HepG2 (cell line): ENCODE measurements around the gene UGGT1. TPM values are rescaled to one million over a fixed set of nuclear protein-coding genes. Genes with fewer than 3 reads are reported as not detected.

Experiments used
- BRD4 ChIP-seq: sonication (generic); formaldehyde crosslinking; IDR thresholded peaks from 2 replicates; pipeline ENCODE4 v1.4.0; 2020; ENCODE audit warnings: missing genetic modification reagents
- CHCHD3 ChIP-seq: sonication (generic); formaldehyde crosslinking; IDR thresholded peaks from 2 replicates; pipeline ENCODE4 v1.8.0; 2022; ENCODE audit warnings: mild to moderate bottlenecking, missing genetic modification reagents, moderate library complexity
- GATAD2A ChIP-seq: IDR thresholded peaks from 2 replicates; pipeline ENCODE4 v1.6.1; 2016
- IRX3 ChIP-seq: sonication (generic); formaldehyde crosslinking; IDR thresholded peaks from 2 replicates; pipeline ENCODE4 v1.8.1; 2023; ENCODE audit warnings: mild to moderate bottlenecking, low read depth, missing genetic modification reagents, borderline replicate concordance
- ISL2 ChIP-seq: sonication (generic); formaldehyde crosslinking; IDR thresholded peaks from 2 replicates; pipeline ENCODE4 v1.5.0; 2020; ENCODE audit warnings: missing genetic modification reagents
- KMT2A ChIP-seq: sonication (generic); formaldehyde crosslinking; IDR thresholded peaks from 2 replicates; pipeline ENCODE4 v1.4.0; 2020; ENCODE audit warnings: missing genetic modification reagents
- MEF2D ChIP-seq: sonication (generic); formaldehyde crosslinking; IDR thresholded peaks from 2 replicates; pipeline ENCODE4 v1.5.1; 2020; ENCODE audit warnings: mild to moderate bottlenecking, missing genetic modification reagents
- MTERF4 ChIP-seq: sonication (generic); formaldehyde crosslinking; IDR thresholded peaks from 2 replicates; pipeline ENCODE4 v1.8.0; 2023; ENCODE audit warnings: mild to moderate bottlenecking, missing genetic modification reagents
- MZF1 ChIP-seq: sonication (generic); formaldehyde crosslinking; IDR thresholded peaks from 2 replicates; pipeline ENCODE4 v1.8.1; 2023; ENCODE audit warnings: mild to moderate bottlenecking, missing genetic modification reagents, borderline replicate concordance
- NCOA1 ChIP-seq: sonication (generic); formaldehyde crosslinking; IDR thresholded peaks from 2 replicates; pipeline ENCODE4 v1.9.0; 2021; ENCODE audit warnings: missing genetic modification reagents
- PAF1 ChIP-seq: IDR thresholded peaks from 2 replicates; pipeline ENCODE4 v1.6.1; 2016; ENCODE audit warnings: missing genetic modification reagents, missing compliant biosample characterization
- PATZ1 ChIP-seq: sonication (generic); formaldehyde crosslinking; IDR thresholded peaks from 2 replicates; pipeline ENCODE4 v1.4.0; 2020; ENCODE audit warnings: missing genetic modification reagents
- PHF5A ChIP-seq: IDR thresholded peaks from one replicate; pipeline ENCODE4 v1.6.1; 2018; ENCODE audit warnings: low read depth, missing genetic modification reagents; ENCODE audit not compliant: unreplicated experiment
- RBAK ChIP-seq: sonication (generic); formaldehyde crosslinking; IDR thresholded peaks from 2 replicates; pipeline ENCODE4 v1.5.1; 2020; ENCODE audit warnings: mild to moderate bottlenecking, missing genetic modification reagents
- SSRP1 ChIP-seq: IDR thresholded peaks from 2 replicates; pipeline ENCODE4 v1.6.1; 2016; ENCODE audit warnings: control low read depth
- TSC22D2 ChIP-seq: sonication (generic); formaldehyde crosslinking; IDR thresholded peaks from 2 replicates; pipeline ENCODE4 v1.5.1; 2020; ENCODE audit warnings: missing genetic modification reagents, mild to moderate bottlenecking, borderline replicate concordance
- ZBTB8A ChIP-seq: sonication (generic); formaldehyde crosslinking; IDR thresholded peaks from 2 replicates; pipeline ENCODE4 v1.4.0; 2020; ENCODE audit warnings: mild to moderate bottlenecking, low read depth, missing genetic modification reagents, borderline replicate concordance
- ZFP91 ChIP-seq: sonication (generic); formaldehyde crosslinking; IDR thresholded peaks from 2 replicates; pipeline ENCODE4 v1.9.0; 2022; ENCODE audit warnings: missing genetic modification reagents, mild to moderate bottlenecking, borderline replicate concordance
- ZMYM3 ChIP-seq: sonication (generic); formaldehyde crosslinking; IDR thresholded peaks from 2 replicates; pipeline ENCODE4 v1.5.1; 2020; ENCODE audit warnings: mild to moderate bottlenecking, missing genetic modification reagents
- ZNF280B ChIP-seq: sonication (generic); formaldehyde crosslinking; IDR thresholded peaks from 2 replicates; pipeline ENCODE4 v1.5.0; 2020; ENCODE audit warnings: missing genetic modification reagents, mild to moderate bottlenecking, borderline replicate concordance
- ZNF543 ChIP-seq: sonication (generic); formaldehyde crosslinking; IDR thresholded peaks from 2 replicates; pipeline ENCODE4 v1.4.0; 2020; ENCODE audit warnings: mild to moderate bottlenecking, missing genetic modification reagents
- ZNF557 ChIP-seq: sonication (generic); formaldehyde crosslinking; IDR thresholded peaks from 2 replicates; pipeline ENCODE4 v1.4.0; 2020; ENCODE audit warnings: missing genetic modification reagents
- ZNF747 ChIP-seq: sonication (generic); formaldehyde crosslinking; IDR thresholded peaks from 2 replicates; pipeline ENCODE4 v1.8.1; 2023; ENCODE audit warnings: missing genetic modification reagents, mild to moderate bottlenecking, borderline replicate concordance
- polyA plus RNA-seq, 8 experiments: library from polyadenylated mRNA; depleted of rRNA in 3 of 8; stranded (reverse) in 7 of 8; unstranded in 1 of 8; fragments of >200 nt; fragmentation: Illumina TruSeq in 4 of 8; extraction: Trizol in 4 of 8; gene quantifications; 2 replicates each; pipeline versions ENCODE4 v1.2.1 to v1.2.3, GENCODE V29; 2011 to 2016; ENCODE audit warnings: low read depth in 4 of 8, missing spikeins in 1 of 8, mixed read lengths in 1 of 8; ENCODE audit not compliant: insufficient read depth in 1 of 8
- total RNA-seq, 5 experiments: library from RNA; depleted of rRNA; stranded (reverse); fragments of >200 nt; fragmentation: Illumina TruSeq; extraction: Trizol; gene quantifications; 2 replicates each; pipeline ENCODE4 v1.2.3, GENCODE V29; 2016; ENCODE audit warnings: low read depth in 1 of 5
- TF ChIP-seq, protein P1 (sequence below): IDR thresholded peaks from 2 replicates; pipeline ENCODE4 v1.6.1; 2016; ENCODE audit warnings: low read depth, borderline replicate concordance

UGGT1 gene
- total and polyA plus RNA-seq, 2 of the 13 experiments (the other 11 are each of a cell fraction or from before 2014, with no cell fraction given), result 35.8 to 83.2 TPM

DNA sequence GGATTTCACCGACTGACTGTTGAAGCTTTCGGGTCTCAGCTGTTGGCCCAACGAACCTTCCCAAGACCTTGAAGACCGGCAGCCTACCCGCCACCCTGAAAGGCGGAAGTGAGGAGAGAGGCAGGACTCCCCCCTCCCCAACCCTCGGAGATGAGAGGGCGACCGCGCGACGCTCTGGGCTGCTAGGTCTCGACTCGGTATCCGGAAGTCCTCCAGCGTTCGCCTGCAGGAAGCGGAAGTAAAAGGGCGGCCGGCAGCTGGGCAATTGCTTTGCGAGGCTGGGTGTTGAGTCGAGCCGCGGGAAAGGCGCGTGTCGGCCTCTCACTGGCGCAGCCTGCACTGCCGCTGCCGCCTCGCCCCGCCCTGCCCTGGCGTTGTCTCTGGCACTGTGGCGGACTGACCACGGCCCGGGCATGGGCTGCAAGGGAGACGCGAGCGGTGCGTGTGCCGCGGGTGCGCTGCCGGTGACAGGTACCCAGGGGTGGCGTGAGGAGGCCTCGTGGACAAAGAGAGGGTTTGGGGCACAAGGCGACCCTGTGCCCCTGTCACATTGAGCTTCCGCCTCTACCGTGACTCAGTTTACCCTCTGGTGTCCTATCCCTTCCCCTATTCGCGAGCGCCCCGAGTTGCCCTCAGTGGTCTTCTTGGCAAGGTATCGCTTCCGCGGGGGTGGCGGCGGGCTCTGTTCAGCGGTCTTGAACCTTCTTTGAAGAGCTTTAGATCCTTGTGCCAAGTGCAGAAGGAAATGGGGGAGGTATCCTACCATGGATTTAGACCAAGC, at the start of gene UGGT1 (continued):
- TF ChIP-seq ZNF280B (peak; percentile 99), GATAD2A (peak; percentile 93), ISL2 (CRISPR knock-in tag) (peak; percentile 90), ZNF543 (CRISPR knock-in tag) (peak; percentile 97), IRX3 (peak; percentile 84; the same call in 1 of the 2 replicates), BRD4 (0 out of 2 replicates have a peak, but pooled peaks have one; percentile 42), MTERF4 (CRISPR knock-in tag) (peak; percentile 97), MEF2D (peak; percentile 90; the same call in 1 of the 2 replicates), KMT2A (CRISPR knock-in tag) (peak; percentile 99), NCOA1 (CRISPR knock-in tag) (no peak), RBAK (CRISPR knock-in tag) (no peak), ZNF747 (peak; percentile 98), SSRP1 (CRISPR knock-in tag) (no peak), ZBTB8A (CRISPR knock-in tag) (no peak), CHCHD3 (CRISPR knock-in tag) (peak; percentile 97), TSC22D2 (no peak), ZMYM3 (CRISPR knock-in tag) (peak; percentile 80; the same call in 1 of the 2 replicates), MZF1 (CRISPR knock-in tag) (no peak), ZFP91 (CRISPR knock-in tag) (peak; percentile 98), ZNF557 (CRISPR knock-in tag) (no peak), PAF1 (CRISPR knock-in tag) (no peak), PHF5A (CRISPR knock-in tag) (peak; percentile 87), PATZ1 (CRISPR knock-in tag) (peak; percentile 95)
- TF ChIP-seq, protein P1, sequence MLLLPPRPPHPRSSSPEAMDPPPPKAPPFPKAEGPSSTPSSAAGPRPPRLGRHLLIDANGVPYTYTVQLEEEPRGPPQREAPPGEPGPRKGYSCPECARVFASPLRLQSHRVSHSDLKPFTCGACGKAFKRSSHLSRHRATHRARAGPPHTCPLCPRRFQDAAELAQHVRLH (CRISPR knock-in tag), result peak; percentile 93; the same call in 1 of the 2 replicates
